Measurements from ENCODE around the gene AGAP2. TPM values are rescaled to one million over a fixed set of nuclear protein-coding genes. Genes with fewer than 3 reads are reported as not detected.

Gene AGAP2
- total RNA-seq, result 0.22 and 0.26 TPM in 2 replicates

DNA sequence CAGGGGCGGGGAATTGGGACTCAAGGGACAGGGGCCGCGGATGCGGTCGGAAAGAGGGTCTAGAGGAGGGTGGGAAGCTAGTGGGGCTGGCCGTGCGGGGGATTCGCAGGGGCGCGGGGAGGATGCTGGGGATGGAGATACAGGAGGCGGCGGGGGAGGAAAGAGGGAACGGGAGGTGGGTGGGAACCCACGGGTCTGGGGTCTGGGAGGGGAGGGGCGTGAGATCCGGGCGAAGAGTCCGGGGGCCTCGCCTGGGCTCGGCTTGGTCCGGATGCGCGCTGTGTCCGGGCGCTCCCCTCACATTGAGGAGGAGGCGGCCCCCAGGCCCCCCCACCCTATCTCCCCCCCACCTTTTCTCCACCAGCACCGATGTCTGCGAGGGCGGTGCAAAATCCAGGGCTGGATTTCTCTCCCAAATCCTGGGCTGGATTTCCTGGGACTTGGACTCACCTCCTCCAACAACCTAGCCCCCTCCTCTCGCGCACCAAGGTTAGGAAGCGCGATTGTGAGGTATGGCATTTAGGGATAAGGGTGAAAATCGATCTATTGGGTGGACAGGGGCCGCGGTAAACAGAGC is at the start of gene AGAP2:
Gene AGAP2 (minus strand): TSS at position 82 of the 577 bp plus-strand sequence. CDS start 496 bp downstream, outside the sequence.

DNA sequence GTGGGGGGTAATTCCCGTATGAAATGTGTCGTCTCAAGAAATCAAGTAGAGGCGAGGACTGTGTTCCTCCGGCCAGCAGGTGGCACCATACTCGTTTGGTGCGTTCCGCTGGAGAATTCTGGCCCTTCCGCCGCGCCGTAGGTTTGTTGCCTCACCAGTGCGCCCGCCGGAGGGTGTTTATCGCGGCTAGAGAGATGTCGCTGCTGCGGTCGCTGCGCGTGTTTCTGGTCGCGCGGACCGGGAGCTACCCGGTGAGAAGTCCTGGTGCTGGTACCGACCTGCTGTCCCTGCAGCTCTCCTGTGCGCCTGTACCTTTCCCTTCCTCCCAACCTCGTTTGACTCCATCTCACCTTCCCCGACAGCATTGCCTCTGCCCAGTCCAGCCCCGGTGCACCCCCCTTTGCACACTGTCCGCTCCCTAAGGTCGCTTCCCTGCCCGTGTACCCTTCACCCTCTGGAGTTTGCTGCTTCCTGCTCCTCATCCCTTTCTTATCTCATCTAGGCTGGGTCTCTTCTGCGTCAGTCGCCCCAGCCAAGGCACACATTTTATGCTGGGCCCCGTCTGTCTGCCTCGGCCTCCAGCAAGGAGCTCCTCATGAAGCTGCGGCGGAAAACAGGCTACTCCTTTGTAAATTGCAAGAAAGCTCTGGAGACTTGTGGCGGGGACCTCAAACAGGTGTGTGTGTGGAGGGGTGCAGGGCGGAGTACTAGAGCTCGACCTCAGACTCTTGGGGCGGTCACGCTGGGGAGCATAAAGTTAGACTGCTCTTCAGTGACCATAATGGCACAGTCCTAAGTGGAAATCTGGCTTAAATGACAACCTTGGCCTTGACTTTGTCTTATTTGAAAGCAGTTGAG is 44.3 kb upstream of the AGAP2 start, which contains the start of gene TSFM:
Gene TSFM (plus strand): TSS at position 180 of the 858 bp plus-strand sequence. CDS start 15 bp downstream, at position 195.

GRCh38 chr12:57772429-57773322 is 34.1 kb upstream of the AGAP2 start, which contains the start of gene EEF1AKMT3:
TSS of gene EEF1AKMT3 (plus strand) at chr12:57772614. CDS start at chr12:57772725, 111 bp downstream.

DNA sequence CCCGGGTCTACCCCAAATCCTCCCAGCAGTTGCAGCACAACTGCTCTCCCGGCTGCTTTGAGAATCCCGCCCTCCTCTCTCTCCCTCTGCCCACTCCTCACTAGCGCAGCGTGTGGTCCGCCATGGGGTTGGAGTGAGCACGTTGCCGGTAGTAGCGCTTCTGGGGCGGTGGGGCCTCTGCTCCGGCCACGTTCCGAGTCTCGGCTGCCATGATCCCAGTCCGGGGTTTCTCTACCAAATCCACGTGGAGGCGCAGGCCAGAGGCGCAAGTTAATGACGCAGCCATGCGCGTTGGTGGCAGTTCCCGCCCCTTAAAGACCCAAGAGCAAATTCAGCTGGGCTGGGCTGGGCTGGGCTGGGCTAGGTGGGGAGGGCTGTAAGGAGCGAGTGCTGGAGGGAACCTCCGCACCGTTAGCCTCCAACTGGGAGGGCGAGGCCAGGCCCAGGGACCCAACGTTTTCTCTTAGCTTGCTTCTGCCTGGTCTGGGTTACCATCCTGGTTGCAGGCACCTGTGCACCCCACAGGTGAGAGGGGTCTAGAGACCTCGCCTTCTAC is 33.4 kb upstream of the AGAP2 start, which contains the start of gene METTL1:
Gene METTL1 (minus strand): TSS at position 233 of the 556 bp plus-strand sequence. CDS start 22 bp downstream, at position 211.

GRCh38 chr12:57766464-57767304 is 28.1 kb upstream of the AGAP2 start, which contains the start of gene CYP27B1:
TSS of gene CYP27B1 (minus strand) at chr12:57767078. CDS start at chr12:57767041, 37 bp downstream.

GRCh38 chr12:57754411-57755193 is 16.1 kb upstream of the AGAP2 start, which contains the start of gene MARCHF9:
TSS of gene MARCHF9 (plus strand) at chr12:57755103. CDS start at chr12:57755529, 426 bp downstream.

DNA sequence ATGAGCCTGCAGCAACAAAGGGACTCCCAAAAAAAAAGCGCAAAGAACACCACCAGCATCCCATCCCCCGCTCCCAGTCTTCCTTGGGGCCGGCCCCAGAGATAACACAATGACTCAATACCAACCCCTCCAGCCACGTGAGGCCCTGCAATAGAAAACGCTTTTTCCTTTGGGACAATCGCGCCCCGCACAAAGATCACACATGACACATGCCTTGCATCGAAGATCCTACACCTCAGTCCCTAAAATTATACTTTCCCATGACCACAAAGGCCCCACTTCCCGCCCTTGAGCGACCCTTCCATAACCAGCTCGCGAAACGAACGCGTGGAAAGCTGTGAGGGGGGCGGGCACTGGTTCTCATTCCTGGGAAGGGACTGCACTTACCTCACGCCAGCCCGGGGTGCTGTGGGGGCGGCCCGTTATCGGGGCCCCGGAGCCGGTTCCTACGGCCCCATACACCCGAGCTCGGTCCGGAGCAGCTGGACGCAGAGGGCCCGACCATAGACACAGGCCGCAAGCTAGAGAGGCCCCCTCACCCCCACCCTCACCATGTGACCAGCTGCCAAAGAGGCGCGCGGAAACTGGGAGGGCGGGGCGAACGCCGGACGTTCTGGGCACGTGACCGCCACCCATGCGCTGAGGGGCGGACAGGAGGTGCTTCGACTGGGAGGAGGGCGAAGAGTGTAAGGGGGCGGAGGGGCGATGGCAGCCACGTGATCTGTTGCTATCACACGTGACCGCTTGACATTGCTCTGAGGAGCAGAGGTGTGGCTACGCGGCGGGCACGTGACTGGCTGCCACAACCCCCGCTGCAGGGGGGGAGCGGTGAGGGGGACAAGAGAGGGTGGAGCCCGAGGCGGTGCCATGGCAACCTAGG is 13.5 kb upstream of the AGAP2 start, which contains the start of gene CDK4:
Gene CDK4 (minus strand): TSS at position 523 of the 880 bp plus-strand sequence. CDS start 593 bp downstream, outside the sequence.

DNA sequence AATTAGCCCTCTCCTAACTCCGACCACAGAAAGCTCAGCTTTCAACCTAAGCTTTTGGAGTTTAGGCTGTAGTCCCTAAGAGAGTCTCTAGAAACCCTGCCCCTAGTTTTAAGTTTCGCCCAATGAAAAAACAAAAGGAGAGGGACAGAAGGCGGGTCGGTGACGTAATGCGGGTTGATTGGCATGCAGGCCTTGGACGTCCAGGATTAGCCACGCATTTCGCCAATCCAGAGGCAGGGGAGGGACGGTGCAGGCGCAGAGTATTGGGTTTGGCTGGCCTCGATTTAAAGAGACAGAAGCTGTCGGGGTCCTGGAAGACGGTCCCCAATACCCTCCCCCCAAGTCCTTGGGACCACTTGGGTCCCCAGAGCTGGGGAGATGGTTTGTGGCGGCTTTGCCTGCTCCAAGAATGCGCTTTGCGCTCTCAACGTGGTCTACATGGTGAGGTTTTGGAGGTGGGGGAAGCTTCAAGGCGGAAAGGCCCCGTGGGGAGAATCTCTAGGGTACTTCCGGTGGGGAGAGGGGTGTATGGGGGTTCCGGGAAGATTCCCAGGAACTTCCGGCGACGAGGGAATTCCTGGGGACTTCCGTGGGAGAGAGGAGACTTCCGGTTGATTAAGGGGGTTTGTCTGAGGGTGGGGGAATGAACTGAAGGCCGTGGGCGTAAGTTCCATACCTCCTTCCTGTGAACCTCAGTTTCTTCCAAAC is 6.4 kb upstream of the AGAP2 start, which contains the start of gene TSPAN31:
Gene TSPAN31 (plus strand): TSS at position 263 of the 708 bp plus-strand sequence. CDS start 116 bp downstream, at position 379.

DNA sequence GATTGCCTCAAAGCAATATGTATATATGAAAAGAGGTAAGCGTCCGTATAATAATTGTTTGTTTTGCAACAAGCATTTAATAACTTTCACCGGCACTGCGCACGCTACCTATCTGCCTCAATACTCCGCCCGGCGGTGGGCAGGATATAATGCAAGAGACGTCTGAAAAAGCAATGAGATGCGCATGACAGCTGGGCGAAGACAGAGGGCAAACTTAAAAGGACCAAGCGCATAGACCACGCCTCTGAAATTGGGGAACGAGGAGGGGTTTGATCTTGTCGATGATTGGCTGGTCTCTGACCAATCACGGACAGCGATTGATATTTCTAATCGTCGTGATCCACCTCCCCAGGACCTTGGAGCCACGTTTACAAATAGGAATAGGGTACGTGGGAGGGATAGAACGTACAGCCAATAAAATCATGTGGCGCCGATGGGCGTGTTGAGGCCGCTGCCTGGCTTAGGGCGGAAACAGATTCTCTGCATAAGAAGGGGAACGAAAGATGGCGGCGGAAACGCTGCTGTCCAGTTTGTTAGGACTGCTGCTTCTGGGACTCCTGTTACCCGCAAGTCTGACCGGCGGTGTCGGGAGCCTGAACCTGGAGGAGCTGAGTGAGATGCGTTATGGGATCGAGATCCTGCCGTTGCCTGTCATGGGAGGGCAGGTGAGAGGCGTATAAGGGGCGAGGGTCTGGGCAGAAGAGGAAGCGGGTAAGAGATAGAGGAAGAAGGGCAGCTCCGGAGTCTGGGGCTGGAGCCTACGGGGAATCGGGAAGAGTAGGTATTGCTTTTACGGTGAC is 44.7 kb downstream of the AGAP2 start, which contains the start of gene OS9:
Gene OS9 (plus strand): TSS at position 474 of the 800 bp plus-strand sequence. CDS start 30 bp downstream, at position 504.

Other genes with a start within 250 kb of the AGAP2 start
- gene DDIT3, start 218.2 kb downstream of the AGAP2 start, total RNA-seq, result 9.4 and 12.4 TPM in 2 replicates
- 4.9 and 7.3 TPM in 2 replicates for gene MBD6, start 215.9 kb downstream of the AGAP2 start, total RNA-seq
- 82.6 and 85.5 TPM in 2 replicates for gene DCTN2, start 191.6 kb downstream of the AGAP2 start, total RNA-seq
- under 0.01 TPM in 1 of 2 replicates, not detected in the other for gene KIF5A, start 188.7 kb downstream of the AGAP2 start, total RNA-seq
- gene PIP4K2C, start 147.6 kb downstream of the AGAP2 start, total RNA-seq, result 12.0 and 15.1 TPM in 2 replicates
- 1.5 and 2.5 TPM in 2 replicates for gene DTX3, start 133.9 kb downstream of the AGAP2 start, total RNA-seq
- gene ARHGEF25, start 127.3 kb downstream of the AGAP2 start, total RNA-seq, result 0.86 and 1.1 TPM in 2 replicates
- gene B4GALNT1, start 105.5 kb downstream of the AGAP2 start, total RNA-seq, result under 0.01 TPM in 1 of 2 replicates, not detected in the other
- gene OS9, start 44.6 kb downstream of the AGAP2 start, total RNA-seq, result 266 and 284 TPM in 2 replicates
- gene TSPAN31, start 6.3 kb upstream of the AGAP2 start, total RNA-seq, result 62.3 and 67.3 TPM in 2 replicates
- 101 and 131 TPM in 2 replicates for gene CDK4, start 13.6 kb upstream of the AGAP2 start, total RNA-seq
- gene MARCHF9, start 16.4 kb upstream of the AGAP2 start, total RNA-seq, result 3.7 and 3.8 TPM in 2 replicates
- 0.11 and 0.26 TPM in 2 replicates for gene CYP27B1, start 28.3 kb upstream of the AGAP2 start, total RNA-seq
- gene METTL1, start 33.4 kb upstream of the AGAP2 start, total RNA-seq, result 2.0 and 3.2 TPM in 2 replicates
- gene EEF1AKMT3, start 33.9 kb upstream of the AGAP2 start, total RNA-seq, result 4.1 and 6.9 TPM in 2 replicates
- 16.4 and 21.3 TPM in 2 replicates for gene TSFM, start 44.0 kb upstream of the AGAP2 start, total RNA-seq
- gene AVIL, start 80.0 kb upstream of the AGAP2 start, total RNA-seq, result 0.76 and 1.5 TPM in 2 replicates
- 74.0 and 76.9 TPM in 2 replicates for gene CTDSP2, start 108.0 kb upstream of the AGAP2 start, total RNA-seq
- 6.7 and 12.2 TPM in 2 replicates for gene ATP23, start 202.8 kb upstream of the AGAP2 start, total RNA-seq

All from dermis lymphatic vessel endothelial cell (primary cell).